Stimulated activated CD4-positive, alpha-beta T cell treated with anti-CD3 and anti-CD28 coated beads, Interleukin-2, amount 100 ng/mL, for 48 hours (primary cell): Measurements from ENCODE around the gene IL31RA.

Experiments used
- DNase-seq, 2 donors: peaks; one replicate each; pipeline ENCODE4 v3.0.0-alpha.2; 2020

The IL31RA gene

DNA sequence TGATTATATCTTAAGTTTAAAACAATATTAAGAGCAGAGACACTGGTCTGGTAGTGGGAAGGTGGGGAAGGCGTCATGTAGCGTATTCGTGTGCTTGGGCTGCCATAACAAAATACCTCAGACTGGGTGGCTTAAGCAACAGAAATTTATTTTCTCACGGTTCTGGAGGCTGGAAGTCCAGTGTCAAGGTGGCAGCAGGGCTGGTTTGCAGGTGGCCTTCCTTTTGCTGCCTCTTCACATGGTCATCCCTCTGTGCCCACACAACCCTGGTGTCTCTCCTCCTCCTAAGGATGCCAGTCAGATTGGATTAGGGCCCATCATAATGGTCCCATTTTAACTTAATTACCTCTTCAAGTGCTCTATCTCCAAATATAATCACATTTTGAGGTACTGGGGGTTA, 9.6 kb downstream of the IL31RA start:
- no peak for DNase-seq

GRCh38 chr5:55864606-55865541, 13.7 kb downstream of the IL31RA start:
- DNase-seq, result no peak

DNA sequence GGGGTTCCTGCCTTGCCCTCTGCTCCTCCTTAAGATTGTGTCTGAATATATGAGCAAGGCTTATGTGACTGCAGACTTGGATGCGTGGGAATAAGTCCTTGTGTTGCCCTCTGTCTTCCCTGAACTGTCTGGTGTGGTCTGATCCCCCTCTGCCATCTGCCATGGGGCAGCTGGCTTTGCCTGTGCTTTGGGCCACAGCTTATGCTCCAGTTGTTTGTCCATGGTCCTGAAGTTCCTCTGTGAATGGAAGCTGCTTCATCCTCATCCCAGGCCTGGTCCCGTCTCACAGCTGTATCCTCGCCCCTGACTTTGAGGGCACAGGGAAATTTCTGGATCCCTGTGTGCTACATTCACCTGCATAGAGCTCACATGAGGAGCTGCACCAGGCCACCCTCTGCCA, 14.7 kb downstream of the IL31RA start:
- DNase-seq, result no peak

DNA sequence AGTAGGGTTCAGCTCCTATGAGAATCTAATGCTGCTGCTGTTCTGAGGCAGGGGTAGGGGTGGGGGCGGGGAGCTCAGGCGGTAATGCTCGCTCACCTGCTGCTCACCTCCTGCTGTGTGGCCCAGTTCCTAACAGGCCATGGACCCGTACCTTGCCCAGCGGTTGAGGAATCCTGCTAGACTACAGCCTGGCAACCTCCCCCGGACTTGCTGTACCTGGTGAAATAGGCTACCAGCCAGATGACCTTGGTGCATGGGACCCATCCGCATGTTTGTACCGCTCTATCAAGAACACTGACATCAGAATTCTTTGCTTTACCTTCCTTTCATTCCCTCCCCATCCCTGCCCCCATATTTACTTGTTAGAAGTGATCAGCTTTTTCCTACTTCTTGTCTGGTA, 15.3 kb downstream of the IL31RA start:
- DNase-seq, result no peak

DNA sequence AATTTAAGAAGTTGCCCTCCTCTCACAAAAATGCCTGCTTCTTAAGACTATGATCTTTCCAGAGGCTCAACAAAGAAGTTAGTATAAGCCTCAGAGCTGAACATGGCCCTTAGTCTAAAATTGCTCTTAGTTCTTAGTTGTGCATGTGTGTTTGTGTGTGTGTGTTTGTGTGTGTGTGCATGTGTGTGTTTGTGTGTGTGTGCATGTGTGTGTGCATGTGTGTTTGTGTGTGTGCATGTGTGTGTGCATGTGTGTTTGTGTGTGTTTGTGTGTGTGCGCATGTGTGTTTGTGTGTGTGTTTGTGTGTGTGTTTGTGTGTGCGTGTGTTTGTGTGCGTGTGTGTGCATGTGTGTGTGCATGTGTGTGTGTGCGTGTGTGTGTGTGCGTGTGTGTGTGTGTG, 15.8 kb downstream of the IL31RA start:
- no peak for DNase-seq

DNA sequence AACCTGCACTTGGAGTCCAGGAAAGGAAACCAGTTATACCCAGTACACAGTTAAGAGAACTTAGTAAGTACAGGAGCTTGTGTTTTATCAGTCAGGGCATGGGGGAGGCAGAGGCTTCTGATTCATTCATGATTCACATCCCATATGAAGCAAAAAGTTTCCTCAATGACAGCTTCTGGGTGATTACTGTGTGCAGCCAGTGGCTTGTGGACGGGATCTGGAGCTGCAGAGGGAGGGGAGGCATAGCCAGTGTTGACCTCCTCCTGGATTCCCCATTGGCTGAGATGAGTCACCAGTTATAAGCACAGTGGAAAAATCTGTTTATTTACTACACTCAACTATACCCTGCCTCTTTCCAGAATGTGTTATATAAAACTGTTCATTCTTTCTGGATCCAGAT, 17.7 kb downstream of the IL31RA start:
- DNase-seq, result peak; percentile 36 to 38

GRCh38 chr5:55869847-55870246, 18.7 kb downstream of the IL31RA start:
- no peak for DNase-seq

- DNase-seq, result no peak
These were observed 22.1 kb downstream of the IL31RA start for GRCh38 chr5:55873234-55873633.

- no peak for DNase-seq
These were observed 26.5 kb downstream of the IL31RA start for GRCh38 chr5:55877655-55878054.

DNA sequence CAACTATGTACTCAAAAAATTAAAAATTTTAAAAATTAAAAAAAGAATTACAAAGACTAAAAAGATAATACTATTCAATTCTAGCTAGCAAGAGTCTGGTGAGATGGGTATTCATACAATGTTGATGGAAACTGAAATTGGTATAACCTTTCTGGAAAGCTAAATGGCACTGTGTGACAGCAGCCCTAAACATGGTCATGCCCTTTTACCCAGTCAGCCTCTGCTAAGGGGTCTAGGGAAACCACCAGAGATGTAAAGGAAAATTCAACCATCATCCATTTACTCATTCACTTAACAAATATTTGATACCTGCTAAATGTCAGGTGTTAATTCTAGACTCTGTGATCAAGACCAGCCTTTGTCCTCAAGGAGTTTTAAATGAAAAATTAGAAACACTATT, 29.3 kb downstream of the IL31RA start:
- no peak for DNase-seq

- no peak for DNase-seq
These were observed 34.2 kb downstream of the IL31RA start for GRCh38 chr5:55885359-55885758.

GRCh38 chr5:55888205-55888604, 37.0 kb downstream of the IL31RA start:
- DNase-seq, result no peak

DNA sequence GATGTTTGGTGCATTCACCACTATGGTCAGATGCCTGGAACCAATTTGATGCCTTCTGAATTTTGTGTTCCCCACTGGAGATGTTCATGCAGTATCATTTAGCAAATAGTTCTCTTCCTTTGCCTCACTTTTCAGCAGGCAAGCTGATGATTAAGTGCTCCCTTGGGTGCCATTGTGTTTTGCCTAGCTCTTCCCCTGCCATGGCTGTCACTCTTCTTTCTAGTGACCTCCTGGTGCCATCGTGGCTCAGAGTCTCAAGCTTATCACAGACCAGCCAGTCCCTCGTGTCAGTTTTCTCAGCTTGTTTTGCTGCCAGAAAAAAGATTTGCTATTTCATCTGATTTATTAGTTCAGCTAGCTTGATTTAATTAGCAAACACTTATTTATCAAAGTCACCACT, 41.3 kb downstream of the IL31RA start:
- no peak for DNase-seq

DNA sequence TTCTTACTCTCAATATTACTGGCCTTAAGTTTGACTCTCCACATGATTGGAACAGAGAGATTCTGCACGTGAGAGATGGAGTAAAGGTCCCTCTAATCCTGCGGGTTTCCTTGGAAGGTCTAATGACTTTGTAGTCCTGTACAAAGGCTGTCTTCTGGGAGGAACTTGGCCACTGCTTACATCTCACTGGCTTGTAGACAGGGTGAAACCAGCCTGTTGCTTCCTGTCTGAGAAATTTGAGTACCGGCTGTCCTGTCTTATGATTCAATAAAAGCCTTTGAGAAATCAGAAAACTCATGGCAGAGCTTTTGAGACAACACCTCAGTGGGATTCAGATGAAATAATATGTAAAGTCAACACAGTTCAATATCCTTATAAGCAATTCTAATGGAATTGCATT, 43.0 kb downstream of the IL31RA start:
- DNase-seq, result no peak

- no peak for DNase-seq
These were observed 44.2 kb downstream of the IL31RA start for GRCh38 chr5:55895346-55895745.

- no peak for DNase-seq
These were observed 45.1 kb downstream of the IL31RA start for GRCh38 chr5:55896238-55896637.

DNA sequence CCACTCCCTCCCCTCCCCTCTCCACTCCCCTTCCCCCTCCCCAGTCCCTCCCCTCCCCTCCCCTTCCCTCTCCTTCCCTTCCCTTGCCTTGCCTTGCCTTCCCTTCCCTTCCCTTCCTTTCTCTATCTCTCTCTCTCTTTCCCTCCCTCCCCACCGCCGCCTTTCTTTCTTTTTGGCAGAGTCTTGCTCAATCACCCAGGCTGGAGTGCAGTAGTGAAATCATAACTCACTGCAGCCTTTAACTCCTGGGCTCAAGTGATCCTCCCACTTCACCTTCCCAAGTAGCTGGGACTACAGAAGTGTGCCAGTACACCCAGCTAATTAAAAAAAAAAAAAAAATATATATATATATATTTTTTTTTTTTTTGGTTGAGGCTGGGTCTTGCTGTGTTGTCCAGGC, 45.5 kb downstream of the IL31RA start:
- no peak for DNase-seq

DNA sequence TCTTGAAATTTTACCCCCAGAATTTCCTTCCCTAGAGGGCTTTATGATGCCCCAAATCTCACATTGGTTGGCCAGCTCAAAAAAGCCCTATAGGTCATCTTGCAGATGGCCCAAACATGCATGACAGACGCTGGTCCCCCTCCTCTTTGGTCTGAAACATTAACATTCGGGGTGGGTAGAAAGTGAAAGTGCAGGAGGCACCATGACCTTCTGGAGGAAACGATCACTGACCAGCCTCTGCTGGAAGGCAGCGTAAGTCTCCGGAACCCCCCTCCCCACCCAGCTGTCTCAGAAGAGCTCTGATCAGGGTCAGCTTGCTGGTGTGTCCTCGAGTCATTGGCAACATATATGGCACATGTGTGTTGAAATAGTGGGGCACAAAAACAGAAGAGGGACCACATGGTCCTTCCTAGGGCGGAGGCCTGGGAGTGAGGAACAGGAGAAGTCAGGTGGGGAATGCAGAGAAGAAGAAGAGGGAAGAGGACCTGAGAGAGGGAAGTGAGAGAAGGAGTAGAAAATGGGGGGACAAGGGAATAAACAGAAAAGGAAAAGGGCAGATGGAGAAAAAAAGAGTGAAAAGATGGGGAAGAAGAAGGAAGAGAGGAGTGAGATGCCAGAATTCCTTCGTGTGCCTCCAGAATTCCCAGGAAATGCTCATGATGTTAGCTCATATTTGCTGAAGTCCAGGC, 46.2 kb downstream of the IL31RA start:
- DNase-seq, result no peak

DNA sequence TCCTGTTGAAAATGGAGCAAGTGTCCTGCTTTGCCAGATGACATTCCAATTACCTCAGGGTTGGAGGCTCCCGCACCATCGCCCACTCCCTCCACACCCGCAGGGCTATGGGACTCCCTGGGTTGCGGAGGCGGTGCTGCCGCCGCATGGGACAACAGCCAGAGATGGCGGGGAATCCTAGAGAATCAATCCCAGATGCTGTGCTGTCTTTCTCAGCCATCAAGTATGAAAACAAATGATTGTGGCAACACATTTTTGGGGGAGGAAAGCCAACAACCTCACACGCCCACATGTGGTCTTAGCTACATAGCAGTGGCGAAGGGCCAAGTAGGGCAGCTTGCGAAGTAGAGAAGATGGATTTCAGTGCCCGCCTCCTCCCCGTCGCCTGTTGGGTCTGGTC, 46.7 kb downstream of the IL31RA start:
- DNase-seq, result no peak

DNA sequence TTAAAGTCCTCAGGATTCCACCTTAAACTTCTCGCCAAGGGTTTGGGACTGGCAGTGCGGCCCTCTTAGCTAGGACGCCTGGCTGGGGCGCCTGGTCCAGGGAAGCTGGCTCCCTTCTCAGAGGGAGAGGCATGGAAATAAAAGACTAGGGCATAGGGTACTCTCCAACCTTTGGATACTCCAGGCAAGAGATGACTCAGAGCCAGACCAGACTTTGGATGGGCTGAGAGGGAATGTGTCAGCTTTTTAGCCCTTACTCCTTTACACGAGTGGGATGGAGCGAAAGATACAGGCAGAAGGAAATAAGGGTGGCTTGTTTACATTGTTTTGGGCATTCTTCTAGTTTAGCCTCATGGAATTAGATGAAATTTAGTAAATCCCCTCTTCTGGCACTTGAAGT, 48.2 kb downstream of the IL31RA start:
- DNase-seq, result no peak

DNA sequence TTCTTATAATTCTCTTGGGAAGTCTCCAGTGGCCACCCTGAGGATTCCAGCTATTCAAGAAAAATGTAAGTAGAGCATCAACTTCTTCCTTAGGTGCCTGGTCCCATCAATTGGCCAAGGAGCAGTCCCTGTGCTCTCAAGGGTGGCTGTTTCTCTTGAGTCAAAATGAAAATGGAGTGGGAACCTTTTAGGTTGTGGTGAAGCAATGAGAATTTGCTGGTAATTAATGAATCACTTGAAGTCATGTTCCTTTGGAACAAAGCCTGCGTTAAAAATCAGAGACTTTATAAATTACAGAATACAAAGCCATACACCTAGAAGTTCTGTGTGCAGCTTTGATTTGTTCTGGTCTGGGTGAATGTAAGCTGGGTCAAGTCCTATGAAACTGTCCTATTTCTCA, 48.9 kb downstream of the IL31RA start:
- DNase-seq, result no peak

DNA sequence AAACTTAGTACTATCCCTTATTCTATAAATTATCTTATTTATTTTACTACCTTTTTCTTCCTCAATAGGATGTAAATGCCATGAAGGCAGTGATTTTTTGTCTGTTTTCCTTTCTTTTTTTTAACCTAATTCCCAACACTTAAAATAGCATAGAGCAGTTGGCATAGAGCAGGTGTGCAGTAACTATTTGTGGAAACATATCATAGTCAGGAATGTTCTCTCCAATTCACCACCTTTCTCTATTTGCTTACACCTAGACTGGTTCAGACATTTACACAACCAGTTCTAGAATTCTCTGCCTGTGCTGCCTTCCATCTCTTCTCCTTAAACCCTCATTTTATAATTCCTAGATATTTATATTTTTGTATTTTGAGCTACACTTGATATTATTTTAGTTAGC, 49.6 kb downstream of the IL31RA start:
- no peak for DNase-seq

- no peak for DNase-seq
These were observed 51.5 kb downstream of the IL31RA start for GRCh38 chr5:55902696-55903095.

DNA sequence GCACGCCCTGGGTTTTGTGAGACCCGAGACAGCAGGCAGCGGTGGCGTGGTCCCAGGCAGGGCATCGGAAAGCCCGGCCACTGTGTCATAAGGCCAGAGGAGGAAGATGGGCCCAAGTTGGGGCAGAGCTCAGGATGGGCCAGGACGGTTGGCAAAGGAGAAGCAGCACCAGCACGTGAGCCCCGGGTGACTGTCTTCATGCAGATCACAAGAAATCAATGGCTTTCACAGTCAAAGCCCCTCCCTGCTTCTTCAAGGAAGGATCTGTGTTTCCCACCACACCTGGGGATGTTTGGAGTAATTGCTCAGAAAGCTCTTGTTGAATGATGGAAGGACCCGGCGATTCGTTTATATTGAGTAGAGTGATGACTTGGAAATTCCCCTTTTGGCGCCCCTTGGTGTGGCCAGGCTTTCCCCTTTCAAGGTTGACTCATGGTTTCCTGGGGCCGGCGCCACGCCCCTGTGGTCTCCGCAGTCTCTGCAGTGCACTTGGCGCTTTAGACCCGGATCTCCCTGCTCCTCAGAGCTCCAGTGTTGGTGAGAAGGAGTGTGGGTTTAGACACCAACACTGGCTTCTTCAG, 52.1 kb downstream of the IL31RA start:
- DNase-seq, result peak; percentile 54 to 59
